Activated naive CD8-positive, alpha-beta T cell treated with anti-CD3 and anti-CD28 coated beads, Interleukin-2, amount 10 ng/mL, durations not matched to agents 7 days and 5 days (primary cell): Measurements from ENCODE around the gene IL23R. TPM values are rescaled to one million over a fixed set of nuclear protein-coding genes. Genes with fewer than 3 reads are reported as not detected.
"Not testable (repeated sequence)": the region's sequence is repeated elsewhere in the genome, so short reads cannot be mapped to it uniquely, and the experiment has no call there.

ENCODE experiments used
- ATAC-seq: fragments of 150-1000 bp; cut with Tn5 transposase; one replicate; pipeline ENCODE4 v1.10.0; 2021; ENCODE audit warnings: low read depth, moderate library complexity
- POLR2A ChIA-PET: fragments of 350-600 bp; sonication (Branson Sonifier 250); formaldehyde crosslinking; loops from one replicate; lab custom pipeline; 2021; ENCODE audit warnings: antibody characterized with exemption; lab: Charles Lee
- DNase-seq: peaks from one replicate; pipeline ENCODE4 v3.0.0; 2021
- H3K27ac Mint-ChIP-seq: one replicate; pipeline ENCODE4 v1.8.0; 2022; ENCODE audit warnings: mild to moderate bottlenecking, mixed read lengths
- H3K27me3 Mint-ChIP-seq: one replicate; pipeline ENCODE4 v1.8.0; 2022; ENCODE audit warnings: mild to moderate bottlenecking, moderate library complexity, mixed read lengths
- H3K36me3 Mint-ChIP-seq: one replicate; pipeline ENCODE4 v1.8.0; 2021; ENCODE audit warnings: mild to moderate bottlenecking, mixed read lengths
- H3K4me1 Mint-ChIP-seq: one replicate; pipeline ENCODE4 v1.8.0; 2021; ENCODE audit warnings: mixed read lengths
- H3K4me3 Mint-ChIP-seq: one replicate; pipeline ENCODE4 v1.8.0; 2022; ENCODE audit warnings: mild to moderate bottlenecking, moderate library complexity, mixed read lengths
- H3K9me3 Mint-ChIP-seq: one replicate; pipeline ENCODE4 v1.8.0; 2021; ENCODE audit warnings: mixed read lengths
- total RNA-seq, 2 experiments: library from RNA; stranded (reverse); gene quantifications; one replicate each; pipeline ENCODE4 v1.2.3, GENCODE V29; 2021

The IL23R gene
- total RNA-seq, 2 experiments from 2014 or later = 0.19 TPM; not detected in 1

DNA sequence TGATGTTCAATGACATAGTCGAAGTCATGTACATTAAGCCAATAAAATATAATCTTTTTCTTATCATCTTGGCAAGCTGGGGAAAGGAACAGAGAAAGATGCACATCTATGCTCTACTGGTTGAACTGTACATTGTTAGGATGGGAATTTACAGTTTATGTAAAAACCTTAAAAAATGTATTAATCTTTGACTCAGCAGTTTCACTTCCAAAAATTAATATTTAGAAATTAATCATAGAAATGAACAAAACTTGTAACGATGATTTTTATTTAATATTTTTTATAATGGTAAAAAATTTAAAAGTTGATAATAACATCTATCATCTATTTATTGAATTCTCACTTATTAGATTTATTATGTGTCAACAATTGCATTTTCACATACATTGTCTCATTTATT is 25.8 kb upstream of the IL23R start:
- DNase-seq = no peak
- POLR2A ChIA-PET = no interaction called here
- Mint-ChIP-seq H3K27ac (no peak overlapping the region), H3K4me3 (no peak overlapping the region), H3K4me1 (peaks cover 22% of the 10 kb centered on the region), H3K27me3 (peaks cover 8% of the 10 kb centered on the region), H3K36me3 (no peaks in the 10 kb centered on the region), H3K9me3 (no peaks in the 10 kb centered on the region)
- ATAC-seq = no peak

DNA sequence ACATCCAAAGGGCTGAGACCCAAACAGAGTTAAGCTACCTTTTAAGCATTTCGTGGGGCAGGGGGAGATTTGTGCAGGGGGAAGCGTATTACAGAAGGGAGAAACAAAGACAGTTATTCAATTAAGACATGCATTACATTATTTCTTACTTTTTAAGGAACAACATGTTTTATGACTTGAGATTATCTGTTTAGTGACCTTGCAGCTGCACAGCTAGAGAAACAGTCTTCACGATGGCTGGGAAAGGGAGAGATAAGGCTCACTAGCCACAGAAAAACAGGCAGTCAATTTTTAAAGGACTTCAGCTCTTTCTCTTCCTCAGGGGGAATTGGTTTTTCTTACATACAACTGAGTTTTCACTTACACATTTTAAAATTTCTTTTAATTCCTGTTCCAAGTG is 24.4 kb upstream of the IL23R start:
- H3K36me3 Mint-ChIP-seq, H3K27ac Mint-ChIP-seq, H3K4me3 Mint-ChIP-seq, H3K9me3 Mint-ChIP-seq, POLR2A ChIA-PET, ATAC-seq, H3K27me3 Mint-ChIP-seq, DNase-seq: not testable (repeated sequence)
- peaks cover 33% of the 10 kb centered on the region for H3K4me1 Mint-ChIP-seq

DNA sequence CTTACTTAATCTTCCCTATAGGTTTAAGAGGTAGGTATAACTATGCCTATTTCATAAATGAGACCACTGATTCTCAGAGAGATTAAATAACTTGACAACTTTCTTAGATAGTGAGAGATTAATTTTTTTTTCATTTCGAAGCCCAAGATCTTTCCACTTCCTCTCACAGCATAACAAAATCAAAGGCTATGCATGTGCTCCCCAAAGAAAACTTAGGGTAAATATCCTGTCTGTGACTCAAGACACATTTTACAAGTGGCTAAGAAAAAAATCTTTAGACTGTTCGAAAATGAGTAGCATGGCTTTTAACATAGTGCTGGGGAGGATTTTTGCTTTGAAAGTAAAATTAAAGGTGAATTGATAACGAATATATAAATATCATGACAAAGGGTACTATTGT is 23.3 kb upstream of the IL23R start:
- Mint-ChIP-seq H3K9me3 (no peaks in the 10 kb centered on the region), H3K4me1 (peaks cover 33% of the 10 kb centered on the region), H3K27me3 (peaks cover 4% of the 10 kb centered on the region), H3K36me3 (peaks cover 2% of the 10 kb centered on the region), H3K4me3 (peak overlapping the region; percentile 52), H3K27ac (peak overlapping the region; percentile 77)
- ATAC-seq = peak; percentile 83
- POLR2A ChIA-PET = interaction anchor here (2.4 kb wide), 1 partner anchor 70 kb away, joined by 12 read pairs; no protein-coding TSS in a partner anchor
- DNase-seq = no peak

DNA sequence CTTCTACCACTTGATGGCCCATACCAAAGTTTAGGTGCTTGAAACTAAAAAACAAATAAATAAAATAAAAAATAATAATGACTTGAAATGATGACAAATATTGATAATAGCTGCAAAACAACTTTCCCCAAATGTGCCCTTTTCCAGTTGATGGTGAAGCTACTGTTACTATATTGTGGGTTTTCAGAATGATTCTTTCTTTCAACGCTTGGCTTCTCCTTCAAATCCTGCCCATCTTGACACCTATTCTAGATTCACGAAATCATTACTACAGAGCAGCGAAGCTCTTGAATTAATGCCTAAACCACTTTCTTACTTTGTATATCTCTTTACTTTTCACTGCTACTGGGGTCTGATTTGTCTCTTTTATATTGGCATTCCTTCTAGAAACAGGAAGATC is 22.3 kb upstream of the IL23R start:
- ATAC-seq (no peak), DNase-seq (no peak)
- H3K27ac Mint-ChIP-seq = no peak overlapping the region
- H3K36me3 Mint-ChIP-seq = peaks cover 2% of the 10 kb centered on the region
- H3K9me3 Mint-ChIP-seq = no peaks in the 10 kb centered on the region
- POLR2A ChIA-PET = interaction anchor here (0.9 to 2.4 kb wide), 2 partner anchors 69 to 286 kb away, joined by 3 to 12 read pairs; partner anchors contain the start of gene SERBP1
- H3K4me3 Mint-ChIP-seq = no peak overlapping the region
- no peaks in the 10 kb centered on the region for H3K27me3 Mint-ChIP-seq
- H3K4me1 Mint-ChIP-seq = peaks cover 38% of the 10 kb centered on the region

DNA sequence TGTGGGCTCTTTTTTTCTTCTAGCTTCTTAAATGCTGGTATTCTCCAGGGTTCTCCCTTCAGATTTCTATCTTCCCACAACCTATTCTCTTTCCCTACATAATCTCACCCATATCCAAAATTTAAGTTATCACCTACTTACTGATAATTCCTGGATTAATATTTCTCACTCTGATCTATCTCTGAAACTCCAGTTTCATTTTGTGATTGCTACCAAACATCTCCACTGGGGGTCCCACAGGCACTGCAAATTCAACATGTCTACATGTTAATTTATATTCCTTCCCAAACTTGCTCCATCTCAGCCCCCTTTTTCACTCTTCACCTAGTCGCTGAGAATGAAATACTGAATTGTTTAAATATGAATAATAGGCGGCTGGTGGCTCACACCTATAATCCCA is 21.6 kb upstream of the IL23R start:
- Mint-ChIP-seq H3K27ac (no peak overlapping the region), H3K36me3 (peaks cover 2% of the 10 kb centered on the region), H3K4me1 (peaks cover 44% of the 10 kb centered on the region), H3K9me3 (no peaks in the 10 kb centered on the region), H3K27me3 (no peaks in the 10 kb centered on the region), H3K4me3 (peak overlapping the region; percentile 56)
- POLR2A ChIA-PET = interaction anchor here (1.3 to 2.4 kb wide), 2 partner anchors 68 to 149 kb away, joined by 3 to 12 read pairs; no protein-coding TSS in a partner anchor
- ATAC-seq = no peak
- DNase-seq = no peak

DNA sequence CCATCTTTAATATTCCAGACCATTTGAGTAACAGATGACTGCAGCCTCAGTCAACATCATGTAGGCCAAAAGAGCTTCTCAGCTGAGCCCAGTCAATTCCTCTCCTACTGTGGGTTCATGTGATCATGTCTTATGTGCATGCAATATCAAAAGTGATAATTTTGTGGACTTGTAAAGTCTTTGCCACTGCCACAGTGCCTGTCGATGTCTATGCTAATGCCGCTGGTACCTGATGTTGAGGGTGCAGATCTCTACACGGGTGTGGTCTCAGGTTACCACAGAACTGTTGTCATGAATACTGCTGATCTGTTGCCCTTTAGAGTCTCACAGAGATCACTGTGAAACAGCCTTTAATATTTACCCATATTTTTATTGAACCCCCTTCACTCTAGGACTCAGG is 20.2 kb upstream of the IL23R start:
- Mint-ChIP-seq H3K36me3 (peaks cover 2% of the 10 kb centered on the region), H3K4me3 (no peak overlapping the region), H3K27me3 (peaks cover 2% of the 10 kb centered on the region), H3K27ac (no peak overlapping the region), H3K9me3 (no peaks in the 10 kb centered on the region), H3K4me1 (peaks cover 50% of the 10 kb centered on the region)
- POLR2A ChIA-PET = interaction anchor here (0.9 to 1.3 kb wide), 2 partner anchors 16 to 150 kb away, joined by 3 read pairs; no protein-coding TSS in a partner anchor
- no peak for ATAC-seq
- no peak for DNase-seq

DNA sequence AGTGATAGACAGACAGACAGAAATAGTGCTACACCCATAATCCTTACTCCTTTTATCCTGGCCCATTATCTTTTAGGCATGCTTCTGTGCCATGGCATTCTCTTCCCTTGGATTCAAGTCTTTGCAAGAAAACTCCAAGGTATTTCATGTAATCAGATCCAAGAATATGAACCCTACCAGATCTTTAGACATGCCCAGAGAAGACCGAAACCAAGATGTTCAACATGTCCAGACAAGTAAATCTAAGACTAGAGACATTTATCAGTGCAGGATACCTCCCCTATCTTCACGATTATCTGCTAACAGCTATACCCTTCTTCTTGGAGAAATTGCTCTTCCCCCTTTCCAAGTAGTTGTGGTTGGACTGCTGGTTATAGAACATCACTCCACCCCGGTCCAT is 19.7 kb upstream of the IL23R start:
- POLR2A ChIA-PET = interaction anchor here (0.9 kb wide), 1 partner anchor 16 kb away, joined by 3 read pairs; no protein-coding TSS in a partner anchor
- ATAC-seq = no peak
- Mint-ChIP-seq H3K27me3 (peaks cover 5% of the 10 kb centered on the region), H3K4me3 (no peak overlapping the region), H3K27ac (peak overlapping the region; percentile 57), H3K36me3 (peaks cover 2% of the 10 kb centered on the region), H3K9me3 (no peaks in the 10 kb centered on the region), H3K4me1 (peaks cover 52% of the 10 kb centered on the region)
- no peak for DNase-seq

DNA sequence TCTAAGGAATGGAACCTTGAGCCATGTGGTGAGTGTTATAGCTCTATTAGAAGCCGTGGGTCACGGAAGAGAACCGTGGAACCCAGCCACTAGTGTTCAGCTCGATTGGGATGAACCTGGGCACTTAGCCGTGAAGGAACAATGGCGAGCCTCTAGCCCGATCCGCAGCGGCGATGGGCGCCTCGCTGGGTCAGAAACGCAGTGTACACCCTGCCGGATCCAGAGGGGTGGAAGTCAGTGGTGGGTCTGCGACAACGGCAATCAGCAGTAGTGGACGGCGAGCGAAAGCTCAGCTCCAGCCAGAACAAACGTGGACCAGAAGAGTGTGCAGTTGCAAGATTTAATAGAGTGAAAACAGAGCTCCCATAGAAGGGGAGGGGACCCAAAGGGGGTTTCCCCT is 18.3 kb upstream of the IL23R start:
- not testable (repeated sequence) for ATAC-seq, H3K36me3 Mint-ChIP-seq, H3K9me3 Mint-ChIP-seq, H3K27ac Mint-ChIP-seq, H3K4me3 Mint-ChIP-seq, DNase-seq
- Mint-ChIP-seq H3K27me3 (peaks cover 17% of the 10 kb centered on the region), H3K4me1 (peaks cover 46% of the 10 kb centered on the region)
- POLR2A ChIA-PET = interaction anchor here (0.6 to 2.1 kb wide), 3 partner anchors 24 to 155 kb away, joined by 3 to 4 read pairs (median 3); no protein-coding TSS in a partner anchor

DNA sequence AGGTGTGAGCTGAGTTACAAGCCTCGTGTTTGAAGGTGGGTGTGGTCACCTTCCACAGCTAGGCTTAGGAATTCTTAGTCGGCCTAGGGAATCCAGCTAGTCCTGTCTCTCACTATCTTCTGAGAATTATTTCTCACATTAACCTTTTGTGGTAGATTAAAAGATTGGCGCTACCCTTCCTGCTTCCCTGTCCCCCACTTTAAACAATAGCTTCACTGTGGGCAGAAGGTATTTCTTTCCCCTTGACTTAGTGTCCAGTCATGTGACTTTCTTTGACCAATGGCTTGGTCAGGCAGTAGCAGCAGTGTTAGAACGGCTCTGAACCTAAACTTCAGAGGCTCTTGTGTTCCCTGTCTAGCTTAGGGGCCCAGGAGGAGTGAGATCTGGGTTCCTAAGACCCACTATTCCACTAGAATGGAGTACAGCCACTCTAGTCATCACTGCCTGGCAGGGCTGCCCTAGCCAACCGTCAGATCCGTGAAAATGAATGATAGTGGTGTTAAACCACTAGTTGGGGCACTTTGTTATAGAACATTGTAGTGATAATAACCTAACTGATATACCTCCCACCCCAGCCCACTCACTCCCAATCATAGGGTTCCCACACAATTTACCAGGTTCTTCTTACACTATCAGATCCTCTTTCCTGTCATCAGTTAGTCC is 17.6 kb upstream of the IL23R start:
- Mint-ChIP-seq H3K4me1 (peaks cover 40% of the 10 kb centered on the region), H3K4me3 (no peak overlapping the region), H3K27ac (peak overlapping the region; percentile 32), H3K27me3 (peaks cover 20% of the 10 kb centered on the region), H3K36me3 (peaks cover 2% of the 10 kb centered on the region), H3K9me3 (no peaks in the 10 kb centered on the region)
- POLR2A ChIA-PET = interaction anchor here (0.6 to 2.3 kb wide), 6 partner anchors 14 to 534 kb away, joined by 3 to 11 read pairs (median 4); partner anchors contain the start of gene SLC35D1
- peak; percentile 32 for ATAC-seq
- no peak for DNase-seq

DNA sequence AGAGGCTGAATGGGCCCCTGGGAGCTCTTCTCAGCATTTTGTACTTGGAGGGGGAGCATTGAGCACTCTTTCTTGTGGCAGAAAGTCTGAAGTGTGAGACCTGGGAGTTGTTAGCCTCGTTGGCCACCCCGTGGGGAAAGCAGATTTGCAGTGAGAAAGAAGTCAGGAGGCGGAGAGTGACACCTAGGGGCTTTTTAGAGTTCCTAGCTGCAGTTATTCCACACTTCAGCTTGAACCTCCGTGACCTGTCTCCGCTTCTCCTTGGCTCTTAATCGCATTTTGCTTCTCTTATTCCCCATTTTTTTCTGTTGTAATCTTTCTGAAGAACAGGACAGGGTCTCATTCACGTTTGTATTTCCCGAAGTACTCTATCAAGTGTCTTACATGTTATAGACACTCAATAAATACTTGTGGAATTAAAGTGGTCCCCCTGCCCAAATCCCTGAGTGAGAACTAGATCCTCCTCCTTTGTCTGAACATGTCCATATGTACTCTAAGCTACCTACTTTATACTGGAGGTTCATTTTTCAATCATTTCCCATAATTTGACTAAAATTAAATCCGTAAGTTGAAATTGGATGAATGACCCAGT is 17.0 kb upstream of the IL23R start:
- Mint-ChIP-seq H3K4me3 (no peak overlapping the region), H3K4me1 (peaks cover 37% of the 10 kb centered on the region), H3K9me3 (peaks cover 2% of the 10 kb centered on the region), H3K27me3 (peaks cover 25% of the 10 kb centered on the region), H3K36me3 (peaks cover 4% of the 10 kb centered on the region), H3K27ac (peak overlapping the region; percentile 32)
- POLR2A ChIA-PET = interaction anchor here (0.6 to 2.3 kb wide), 4 partner anchors 13 to 534 kb away, joined by 4 to 11 read pairs (median 5); partner anchors contain the start of gene SLC35D1
- DNase-seq (peak; percentile 50), ATAC-seq (peak; percentile 90)

DNA sequence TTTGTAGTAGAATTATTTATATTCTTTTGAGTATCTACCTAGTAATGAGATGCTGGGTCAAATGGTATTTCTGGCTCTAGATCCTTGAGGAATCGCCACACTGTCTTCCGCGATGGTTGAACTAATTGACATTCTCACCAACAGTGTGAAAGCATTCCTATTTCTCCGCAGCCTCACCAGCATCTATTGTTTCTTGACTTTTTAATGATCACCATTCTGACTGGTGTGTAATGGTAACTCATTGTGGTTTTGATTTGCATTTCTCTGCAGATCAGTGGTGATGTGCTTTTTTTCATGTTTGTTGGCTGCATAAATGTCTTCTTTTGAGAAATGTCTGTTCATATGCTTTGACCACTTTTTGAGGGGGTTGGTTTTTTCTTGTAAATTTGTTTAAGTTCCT is 15.3 kb upstream of the IL23R start:
- DNase-seq (no peak), ATAC-seq (no peak)
- Mint-ChIP-seq H3K4me3 (no peak overlapping the region), H3K36me3 (peaks cover 15% of the 10 kb centered on the region), H3K4me1 (peaks cover 29% of the 10 kb centered on the region), H3K9me3 (peaks cover 2% of the 10 kb centered on the region), H3K27ac (no peak overlapping the region), H3K27me3 (peaks cover 31% of the 10 kb centered on the region)
- POLR2A ChIA-PET = no interaction called here

DNA sequence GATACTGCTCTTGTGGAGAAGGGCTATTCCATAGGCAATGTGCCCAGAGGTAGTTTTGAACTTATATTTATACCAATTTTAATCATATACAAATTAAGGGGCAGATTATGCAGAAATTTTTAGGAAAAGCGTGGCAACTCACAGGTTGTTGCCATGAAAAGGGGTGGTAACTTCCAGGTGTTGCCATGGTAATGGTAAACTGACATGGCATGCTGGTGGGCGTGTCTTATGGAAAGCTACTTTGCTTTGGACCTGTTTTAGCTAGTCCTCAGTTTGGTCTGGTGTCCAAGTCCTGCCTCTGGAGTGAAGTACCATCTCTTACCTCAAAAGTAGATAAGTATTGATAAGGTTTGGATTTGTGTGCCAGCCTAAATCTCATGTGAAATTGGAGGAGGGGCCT is 7.9 kb upstream of the IL23R start:
- DNase-seq (no peak), ATAC-seq (no peak)
- Mint-ChIP-seq H3K36me3 (peaks cover 18% of the 10 kb centered on the region), H3K27ac (no peak overlapping the region), H3K27me3 (peaks cover 22% of the 10 kb centered on the region), H3K4me1 (peaks cover 13% of the 10 kb centered on the region), H3K4me3 (no peak overlapping the region), H3K9me3 (peaks cover 7% of the 10 kb centered on the region)
- POLR2A ChIA-PET = no interaction called here

DNA sequence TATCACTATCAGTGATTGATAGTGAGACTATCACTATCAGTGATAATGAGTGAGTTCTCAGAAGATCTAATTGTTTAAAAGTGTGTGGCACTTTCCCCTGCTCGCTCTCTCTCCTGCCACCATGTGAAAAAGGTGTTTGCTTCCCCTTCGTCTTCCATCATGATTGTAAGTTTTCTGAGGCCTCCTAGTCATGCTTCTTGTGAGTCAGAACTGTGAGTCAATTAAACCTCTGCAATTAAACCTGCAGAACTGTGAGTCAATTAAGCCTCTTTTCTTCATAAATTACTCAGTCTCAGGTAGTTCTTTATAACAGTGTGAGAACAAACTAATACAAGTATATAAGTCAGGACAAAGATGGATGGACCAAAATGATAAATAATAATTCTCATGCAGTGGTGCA is 7.0 kb upstream of the IL23R start:
- Mint-ChIP-seq H3K4me3 (no peak overlapping the region), H3K27me3 (peaks cover 16% of the 10 kb centered on the region), H3K36me3 (peaks cover 16% of the 10 kb centered on the region), H3K4me1 (peaks cover 19% of the 10 kb centered on the region), H3K9me3 (peaks cover 5% of the 10 kb centered on the region), H3K27ac (no peak overlapping the region)
- POLR2A ChIA-PET = no interaction called here
- DNase-seq (no peak), ATAC-seq (no peak)
